SK-N-MC (cell line): ENCODE results near the gene ANP32A.

ENCODE experiments used
- DNase-seq: peaks from one replicate; pipeline ENCODE4 v3.0.0-alpha.2; 2011; ENCODE audit warnings: low read depth, low spot score
- H3K27ac ChIP-seq: fragments of 200-600 bp; sonication (generic); 2 replicates; pipeline ENCODE4 v1.5.1; 2016; ENCODE audit warnings: mixed run types
- H3K36me3 ChIP-seq: fragments of 200-600 bp; sonication (generic); 2 replicates; pipeline ENCODE4 v1.6.1; 2017; ENCODE audit warnings: antibody characterized with exemption, low read length, mixed read lengths; ENCODE audit not compliant: insufficient read depth
- H3K4me3 ChIP-seq: fragments of 200-600 bp; sonication (generic); 2 replicates; pipeline ENCODE4 v1.5.1; 2016
- H3K9ac ChIP-seq: fragments of 200-600 bp; sonication (generic); 2 replicates; pipeline ENCODE4 v1.8.0; 2017; ENCODE audit warnings: mixed run types, mixed read lengths; ENCODE audit not compliant: insufficient read length
- H3K9me3 ChIP-seq: fragments of 200-600 bp; sonication (generic); 2 replicates; pipeline ENCODE4 v1.6.1; 2017; ENCODE audit warnings: low read depth, mild to moderate bottlenecking, antibody characterized with exemption, low read length, moderate library complexity, mixed read lengths
- EZH2 ChIP-seq: fragments of 200-600 bp; sonication (generic); IDR thresholded peaks from one replicate; pipeline ENCODE4 v1.6.1; 2017; ENCODE audit warnings: antibody characterized with exemption
- FOXP2 ChIP-seq: optimal IDR thresholded peaks from 2 replicates; pipeline ENCODE3; 2011; ENCODE audit warnings: mild to moderate bottlenecking, moderate library complexity; ENCODE audit not compliant: insufficient read depth; ENCODE audit errors: extremely low read length, control extremely low read depth
- POLR2AphosphoS5 ChIP-seq: IDR thresholded peaks from 2 replicates; pipeline ENCODE4 v1.6.1; 2012; ENCODE audit warnings: mild to moderate bottlenecking, low read depth, low read length, borderline replicate concordance

Gene ANP32A

GRCh38 chr15:68785541-68785940 lies 35.2 kb downstream of the ANP32A start:
- no peak for DNase-seq
- Histone ChIP-seq H3K27ac (no peak overlapping the region), H3K36me3 (peaks cover 78% of the 10 kb centered on the region), H3K9me3 (no peaks in the 10 kb centered on the region), H3K4me3 (no peak overlapping the region), H3K9ac (no peak overlapping the region)
- TF ChIP-seq FOXP2 (no peak), POLR2AphosphoS5 (no peak)

GRCh38 chr15:68784206-68784605 lies 36.5 kb downstream of the ANP32A start:
- TF ChIP-seq POLR2AphosphoS5: no peak
- TF ChIP-seq EZH2: no peak
- TF ChIP-seq FOXP2: no peak
- no peak for DNase-seq
- Histone ChIP-seq H3K4me3 (no peak overlapping the region), H3K9me3 (no peaks in the 10 kb centered on the region), H3K27ac (no peak overlapping the region), H3K9ac (no peak overlapping the region), H3K36me3 (peaks cover 88% of the 10 kb centered on the region)

GRCh38 chr15:68783226-68784058 lies 37.3 kb downstream of the ANP32A start:
- Histone ChIP-seq H3K27ac (no peak overlapping the region), H3K36me3 (peaks cover 96% of the 10 kb centered on the region)
- DNase-seq: no peak

GRCh38 chr15:68782589-68783161 lies 38.0 kb downstream of the ANP32A start:
- H3K9me3 ChIP-seq: no peaks in the 10 kb centered on the region
- no peak overlapping the region for H3K27ac ChIP-seq
- H3K36me3 ChIP-seq: peaks cover 94% of the 10 kb centered on the region
- H3K4me3 ChIP-seq: no peak overlapping the region
- TF ChIP-seq EZH2 (no peak), POLR2AphosphoS5 (no peak), FOXP2 (no peak)
- H3K9ac ChIP-seq: no peak overlapping the region
- DNase-seq: no peak

More at GRCh38 chr15:68783226-68784058, 37.3 kb downstream of the ANP32A start:
- no peak for TF ChIP-seq POLR2AphosphoS5
- TF ChIP-seq EZH2: no peak
- no peak for TF ChIP-seq FOXP2
- H3K4me3 ChIP-seq: no peak overlapping the region
- no peak overlapping the region for H3K9ac ChIP-seq
- H3K9me3 ChIP-seq: no peaks in the 10 kb centered on the region

- Histone ChIP-seq H3K36me3 (peaks cover 94% of the 10 kb centered on the region), H3K9me3 (no peaks in the 10 kb centered on the region), H3K27ac (no peak overlapping the region), H3K9ac (no peak overlapping the region), H3K4me3 (no peak overlapping the region)
- DNase-seq: no peak
- TF ChIP-seq POLR2AphosphoS5: no peak
- no peak for TF ChIP-seq EZH2
- TF ChIP-seq FOXP2: no peak
Measured at GRCh38 chr15:68781766-68782588, 38.7 kb downstream of the ANP32A start.

- H3K4me3 ChIP-seq: no peak overlapping the region
- H3K9ac ChIP-seq: no peak overlapping the region
- TF ChIP-seq EZH2 (no peak), FOXP2 (no peak), POLR2AphosphoS5 (no peak)
- H3K9me3 ChIP-seq: no peaks in the 10 kb centered on the region
- DNase-seq: no peak
- H3K27ac ChIP-seq: 0 out of 2 replicates have a peak overlapping the region, but pooled peaks have one; percentile 35
- peaks cover 87% of the 10 kb centered on the region for H3K36me3 ChIP-seq
Measured at GRCh38 chr15:68781217-68781616, 39.5 kb downstream of the ANP32A start.

GRCh38 chr15:68778876-68779275 lies 41.8 kb downstream of the ANP32A start:
- H3K4me3 ChIP-seq: no peak overlapping the region

GRCh38 chr15:68776477-68777270 lies 44.0 kb downstream of the ANP32A start:
- TF ChIP-seq POLR2AphosphoS5 (no peak; the same call in 1 of the 2 replicates), EZH2 (no peak), FOXP2 (no peak)
- Histone ChIP-seq H3K9ac (no peak overlapping the region), H3K9me3 (no peaks in the 10 kb centered on the region), H3K36me3 (peaks cover 43% of the 10 kb centered on the region), H3K4me3 (no peak overlapping the region), H3K27ac (no peak overlapping the region)
- no peak for DNase-seq

More at GRCh38 chr15:68778876-68779275, 41.8 kb downstream of the ANP32A start:
- H3K9ac ChIP-seq: no peak overlapping the region
- no peak overlapping the region for H3K27ac ChIP-seq
- DNase-seq: no peak
- TF ChIP-seq EZH2: no peak
- TF ChIP-seq POLR2AphosphoS5: no peak
- TF ChIP-seq FOXP2: no peak
- no peaks in the 10 kb centered on the region for H3K9me3 ChIP-seq
- peaks cover 65% of the 10 kb centered on the region for H3K36me3 ChIP-seq
